H1 (cell line): ENCODE data around the gene TK1. TPM values are rescaled to one million over a fixed set of nuclear protein-coding genes. Genes with fewer than 3 reads are reported as not detected.

Experiments used
- EP300 ChIP-seq, 2 experiments: IDR thresholded peaks; 1 replicate in 1 of 2; 2 replicates in 1 of 2; pipeline ENCODE4 v1.6.1; 2011 to 2012; ENCODE audit warnings: low read depth in 2 of 2, low read length in 2 of 2, mild to moderate bottlenecking in 2 of 2, borderline replicate concordance in 1 of 2, inconsistent platforms in 1 of 2, moderate library complexity in 1 of 2
- polyA plus RNA-seq, 7 experiments: library from polyadenylated mRNA; depleted of rRNA in 3 of 7; stranded (reverse) in 5 of 7; unstranded in 2 of 7; fragments of >200 nt in 5 of 7; fragments of 200-250 nt in 2 of 7; gene quantifications; 1 replicate in 5 of 7; 2 replicates in 1 of 7; 4 replicates in 1 of 7; pipeline versions ENCODE4 v1.2.1 to v1.2.3, GENCODE V29; 2011 to 2013; ENCODE audit warnings: missing spikeins in 2 of 7, mixed read lengths in 2 of 7
- total RNA-seq: library from RNA; stranded (reverse); fragmentation: NEBNext Ultra II Directional; extraction: Animal tissue kit (Norgen Biotek cat#: 25700); gene quantifications from 2 replicates; pipeline ENCODE4 v1.2.1, GENCODE V29; 2021

Gene TK1
- total and polyA plus RNA-seq, 2 of the 8 experiments (the other 6 are each of a cell fraction or from before 2014, with no cell fraction given): 66.9 to 147 TPM

- no peak for TF ChIP-seq EP300 (IDR thresholded peaks at IDR 0.05; ENCODE audit: borderline replicate concordance in 1 of 2, low read depth in 2 of 2, low read length in 2 of 2)
These were observed 50.9 kb downstream of the TK1 start (continued) for GRCh38 chr17:78135858-78136500.
